Measurements from ENCODE around the gene APRT. TPM values are rescaled to one million over a fixed set of nuclear protein-coding genes. Genes with fewer than 3 reads are reported as not detected.
"Not testable (repeated sequence)": the region's sequence is repeated elsewhere in the genome, so short reads cannot be mapped to it uniquely, and the experiment has no call there.

The APRT gene
- total RNA-seq, 2 donors from 2014 or later: 50.6 to 90.4 TPM

GRCh38 chr16:88825146-88825545 is 13.4 kb upstream of the APRT start:
- no peak for DNase-seq (ENCODE audit: low spot score)
- H3K36me3 ChIP-seq: peaks cover 29% of the 10 kb centered on the region
- no peaks in the 10 kb centered on the region for H3K9me3 ChIP-seq
- TF ChIP-seq CTCF (IDR thresholded peaks at IDR 0.05): no peak
- no peak overlapping the region for H3K4me3 ChIP-seq
- H3K27me3 ChIP-seq: no peaks in the 10 kb centered on the region
- no peak overlapping the region for H3K27ac ChIP-seq
- no peaks in the 10 kb centered on the region for H3K4me1 ChIP-seq

- DNase-seq (ENCODE audit: low spot score): no peak
- Histone ChIP-seq H3K27ac (no peak overlapping the region), H3K4me3 (no peak overlapping the region), H3K27me3 (no peaks in the 10 kb centered on the region), H3K4me1 (no peaks in the 10 kb centered on the region), H3K9me3 (no peaks in the 10 kb centered on the region), H3K36me3 (peaks cover 29% of the 10 kb centered on the region)
- TF ChIP-seq CTCF (IDR thresholded peaks at IDR 0.05): no peak
These were observed 12.7 kb upstream of the APRT start for GRCh38 chr16:88824256-88825077.

GRCh38 chr16:88823646-88824045 is 11.9 kb upstream of the APRT start:
- peaks cover 29% of the 10 kb centered on the region for H3K36me3 ChIP-seq

GRCh38 chr16:88822281-88823040 is 10.7 kb upstream of the APRT start:
- H3K9me3 ChIP-seq: no peaks in the 10 kb centered on the region
- no peak overlapping the region for H3K4me3 ChIP-seq
- H3K36me3 ChIP-seq: peaks cover 22% of the 10 kb centered on the region
- no peaks in the 10 kb centered on the region for H3K4me1 ChIP-seq
- no peak overlapping the region for H3K27ac ChIP-seq
- H3K27me3 ChIP-seq: no peaks in the 10 kb centered on the region
- TF ChIP-seq CTCF (IDR thresholded peaks at IDR 0.05): no peak
- no peak for DNase-seq (ENCODE audit: low spot score)

More at GRCh38 chr16:88823646-88824045, 11.9 kb upstream of the APRT start:
- not testable (repeated sequence) for H3K27ac ChIP-seq; H3K9me3 ChIP-seq; H3K4me1 ChIP-seq; DNase-seq (ENCODE audit: low spot score); H3K4me3 ChIP-seq; H3K27me3 ChIP-seq

- no peaks in the 10 kb centered on the region for H3K9me3 ChIP-seq
These were observed 9.6 kb upstream of the APRT start for GRCh38 chr16:88821168-88821850.

More at GRCh38 chr16:88821168-88821850, 9.6 kb upstream of the APRT start:
- H3K4me3 ChIP-seq: no peak overlapping the region
- TF ChIP-seq CTCF (IDR thresholded peaks at IDR 0.05): no peak
- DNase-seq (ENCODE audit: low spot score): no peak
- H3K27ac ChIP-seq: no peak overlapping the region
- peaks cover 22% of the 10 kb centered on the region for H3K36me3 ChIP-seq
- no peaks in the 10 kb centered on the region for H3K27me3 ChIP-seq
- no peaks in the 10 kb centered on the region for H3K4me1 ChIP-seq

All from right atrium auricular region (tissue), 2 donors.